ENCODE results near the gene EGLN1.

DNA sequence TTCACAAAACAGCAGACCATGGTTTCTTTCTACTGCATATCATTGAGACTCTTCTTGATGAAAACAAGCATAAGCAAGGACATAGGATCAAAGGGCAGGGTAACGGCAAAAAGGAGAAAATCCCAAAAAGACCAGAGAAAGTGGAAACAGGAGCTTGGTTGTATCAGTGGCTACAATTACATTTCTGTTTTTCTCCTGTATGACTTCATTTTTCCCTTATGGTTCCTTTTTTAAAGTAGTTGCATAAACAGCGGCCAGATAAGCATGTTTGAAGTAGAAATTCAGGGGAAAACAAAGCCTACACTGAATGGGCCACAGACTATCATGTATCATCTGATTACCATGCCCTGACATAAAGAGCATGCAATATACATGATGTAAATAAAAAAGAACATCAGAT lies 4.6 kb downstream of the EGLN1 start:
- TF ChIP-seq, protein P1, sequence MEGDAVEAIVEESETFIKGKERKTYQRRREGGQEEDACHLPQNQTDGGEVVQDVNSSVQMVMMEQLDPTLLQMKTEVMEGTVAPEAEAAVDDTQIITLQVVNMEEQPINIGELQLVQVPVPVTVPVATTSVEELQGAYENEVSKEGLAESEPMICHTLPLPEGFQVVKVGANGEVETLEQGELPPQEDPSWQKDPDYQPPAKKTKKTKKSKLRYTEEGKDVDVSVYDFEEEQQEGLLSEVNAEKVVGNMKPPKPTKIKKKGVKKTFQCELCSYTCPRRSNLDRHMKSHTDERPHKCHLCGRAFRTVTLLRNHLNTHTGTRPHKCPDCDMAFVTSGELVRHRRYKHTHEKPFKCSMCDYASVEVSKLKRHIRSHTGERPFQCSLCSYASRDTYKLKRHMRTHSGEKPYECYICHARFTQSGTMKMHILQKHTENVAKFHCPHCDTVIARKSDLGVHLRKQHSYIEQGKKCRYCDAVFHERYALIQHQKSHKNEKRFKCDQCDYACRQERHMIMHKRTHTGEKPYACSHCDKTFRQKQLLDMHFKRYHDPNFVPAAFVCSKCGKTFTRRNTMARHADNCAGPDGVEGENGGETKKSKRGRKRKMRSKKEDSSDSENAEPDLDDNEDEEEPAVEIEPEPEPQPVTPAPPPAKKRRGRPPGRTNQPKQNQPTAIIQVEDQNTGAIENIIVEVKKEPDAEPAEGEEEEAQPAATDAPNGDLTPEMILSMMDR (IDR thresholded peaks at IDR 0.05), result no peak
- no peak for TF ChIP-seq POLR2A (IDR thresholded peaks at IDR 0.05; ENCODE audit: low read depth)

Measured in esophagus muscularis mucosa (tissue), 3 donors.